ENCODE measurements around the gene FAT1.
"Not testable (repeated sequence)": the region's sequence is repeated elsewhere in the genome, so short reads cannot be mapped to it uniquely, and the experiment has no call there.

The FAT1 gene

DNA sequence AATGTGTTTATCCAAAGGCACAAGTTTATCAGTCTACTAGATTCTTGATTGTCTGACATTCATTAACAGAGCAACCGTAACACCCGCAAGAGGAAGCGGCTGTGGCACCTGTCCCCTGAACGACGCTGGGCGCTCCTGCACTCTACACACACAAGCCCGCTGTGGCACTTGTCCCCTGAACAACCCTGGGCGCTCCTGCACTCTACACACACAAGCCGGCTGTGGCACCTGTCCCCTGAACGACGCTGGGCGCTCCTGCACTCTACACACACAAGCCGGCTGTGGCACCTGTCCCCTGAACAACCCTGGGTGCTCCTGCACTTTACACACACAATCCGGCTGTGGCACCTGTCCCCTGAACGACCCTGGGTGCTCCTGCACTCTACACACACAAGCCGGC, 64.2 kb downstream of the FAT1 start:
- DNase-seq (ENCODE audit: low spot score) = not testable (repeated sequence)

GRCh38 chr4:186658657-186659056, 65.0 kb downstream of the FAT1 start:
- no peak for DNase-seq (ENCODE audit: low spot score)

DNA sequence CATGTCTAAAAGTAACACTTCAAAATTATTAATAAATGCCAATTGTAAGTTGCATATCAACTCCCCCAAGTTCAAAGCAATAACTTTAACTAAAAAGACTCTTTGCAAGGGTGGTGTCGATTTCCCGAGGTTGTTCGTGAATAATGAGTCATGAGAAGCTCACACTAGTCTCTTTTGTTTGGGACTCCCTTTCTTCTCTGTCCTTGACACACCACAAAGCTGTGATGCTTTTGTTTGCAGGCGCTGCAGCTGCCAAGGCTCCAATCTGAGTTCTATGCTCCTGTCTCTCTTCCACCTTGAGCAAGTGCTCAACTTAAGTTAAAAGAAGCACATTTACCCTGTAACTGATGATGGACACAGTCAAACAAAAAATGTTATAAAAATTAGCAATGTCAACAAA, 65.9 kb downstream of the FAT1 start:
- peak; percentile 35 for DNase-seq (ENCODE audit: low spot score)

GRCh38 chr4:186653969-186654368, 69.7 kb downstream of the FAT1 start:
- DNase-seq (ENCODE audit: low spot score) = no peak

DNA sequence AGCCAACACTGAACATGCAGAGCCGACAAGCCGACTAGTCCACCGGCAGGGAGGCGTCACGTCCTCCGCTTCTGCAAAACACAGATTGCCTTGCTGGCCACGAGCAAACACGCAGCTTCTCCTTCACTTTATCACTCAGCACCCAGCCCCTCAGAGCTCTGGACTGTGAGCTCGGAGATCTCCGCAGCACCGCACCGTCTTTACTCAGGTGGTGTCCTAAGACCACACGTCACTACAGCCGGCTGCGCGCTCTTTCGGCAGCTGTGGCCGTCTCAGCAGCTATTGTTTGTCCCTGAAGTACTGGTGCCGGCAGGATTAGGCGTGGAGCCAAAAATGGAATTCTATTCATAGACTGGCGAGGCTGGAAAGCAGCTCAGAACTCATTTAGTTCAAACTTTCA, 72.0 kb downstream of the FAT1 start:
- DNase-seq (ENCODE audit: low spot score) = peak; percentile 33

GRCh38 chr4:186651181-186651603, 72.5 kb downstream of the FAT1 start:
- DNase-seq (ENCODE audit: low spot score) = no peak

GRCh38 chr4:186650401-186651180, 73.1 kb downstream of the FAT1 start:
- DNase-seq (ENCODE audit: low spot score) = no peak

- DNase-seq (ENCODE audit: low spot score) = no peak
Observed at GRCh38 chr4:186647821-186648220, 75.8 kb downstream of the FAT1 start.

GRCh38 chr4:186644737-186645261, 78.9 kb downstream of the FAT1 start:
- DNase-seq (ENCODE audit: low spot score) = no peak

DNA sequence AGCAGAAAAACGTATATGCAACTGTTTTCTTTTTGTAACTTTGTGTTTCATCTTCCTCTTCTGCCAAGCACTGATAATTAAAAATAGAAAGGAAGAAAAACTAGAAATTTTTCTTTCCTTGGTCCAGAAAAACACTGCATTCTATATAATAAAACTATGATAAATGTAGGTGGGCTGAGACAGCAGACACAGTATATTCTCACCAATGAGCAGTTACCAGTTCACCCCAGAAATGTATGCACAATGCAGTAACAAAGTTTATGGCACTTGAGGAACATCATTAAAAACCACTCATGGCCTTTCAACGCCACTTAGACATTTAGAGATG, 79.4 kb downstream of the FAT1 start:
- DNase-seq (ENCODE audit: low spot score) = no peak

GRCh38 chr4:186643501-186644310, 80.0 kb downstream of the FAT1 start:
- no peak for DNase-seq (ENCODE audit: low spot score)

GRCh38 chr4:186642998-186643397, 80.7 kb downstream of the FAT1 start:
- no peak for DNase-seq (ENCODE audit: low spot score)

DNA sequence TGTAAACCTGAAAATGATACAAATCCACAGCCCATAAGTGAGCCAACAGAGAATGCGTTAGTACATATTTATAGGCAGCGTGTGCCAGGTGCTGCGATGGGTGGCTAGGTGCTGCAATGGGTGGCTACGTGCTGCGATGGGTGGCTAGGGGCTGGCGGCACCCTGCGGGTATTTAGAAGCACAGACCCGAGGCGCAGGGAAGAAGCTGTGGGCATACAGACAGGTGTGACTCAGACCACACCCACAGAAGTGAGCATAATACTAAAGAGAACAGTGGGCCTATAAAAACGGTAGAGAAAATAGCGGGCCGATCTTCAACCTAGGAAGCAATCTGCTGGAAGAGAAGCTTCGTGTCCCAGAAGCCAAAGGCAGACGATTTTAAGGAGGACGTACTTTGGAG, 81.1 kb downstream of the FAT1 start:
- DNase-seq (ENCODE audit: low spot score) = no peak

- no peak for DNase-seq (ENCODE audit: low spot score)
Observed at GRCh38 chr4:186634591-186635128, 89.0 kb downstream of the FAT1 start.

- DNase-seq (ENCODE audit: low spot score) = no peak
Observed at GRCh38 chr4:186633844-186634243, 89.8 kb downstream of the FAT1 start.

DNA sequence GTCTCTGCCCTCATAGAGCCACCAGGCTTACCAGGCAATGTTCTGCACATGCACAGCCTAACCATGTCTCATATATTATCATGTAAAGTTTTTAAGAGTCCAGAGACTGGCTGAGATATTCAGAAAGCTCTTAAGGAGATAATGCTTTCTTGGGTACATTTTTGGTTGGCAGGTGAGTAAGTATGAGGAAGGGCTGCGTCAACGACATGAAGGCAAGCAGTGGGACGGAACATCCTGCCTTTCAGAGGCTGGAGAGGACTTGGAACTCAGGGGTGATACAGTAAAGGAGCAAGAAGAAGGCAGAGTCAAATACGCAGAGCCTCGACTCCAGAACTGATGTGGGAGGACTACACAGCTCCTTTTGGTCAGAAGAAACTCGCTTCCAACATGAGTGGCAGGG, 93.5 kb downstream of the FAT1 start:
- no peak for DNase-seq (ENCODE audit: low spot score)

DNA sequence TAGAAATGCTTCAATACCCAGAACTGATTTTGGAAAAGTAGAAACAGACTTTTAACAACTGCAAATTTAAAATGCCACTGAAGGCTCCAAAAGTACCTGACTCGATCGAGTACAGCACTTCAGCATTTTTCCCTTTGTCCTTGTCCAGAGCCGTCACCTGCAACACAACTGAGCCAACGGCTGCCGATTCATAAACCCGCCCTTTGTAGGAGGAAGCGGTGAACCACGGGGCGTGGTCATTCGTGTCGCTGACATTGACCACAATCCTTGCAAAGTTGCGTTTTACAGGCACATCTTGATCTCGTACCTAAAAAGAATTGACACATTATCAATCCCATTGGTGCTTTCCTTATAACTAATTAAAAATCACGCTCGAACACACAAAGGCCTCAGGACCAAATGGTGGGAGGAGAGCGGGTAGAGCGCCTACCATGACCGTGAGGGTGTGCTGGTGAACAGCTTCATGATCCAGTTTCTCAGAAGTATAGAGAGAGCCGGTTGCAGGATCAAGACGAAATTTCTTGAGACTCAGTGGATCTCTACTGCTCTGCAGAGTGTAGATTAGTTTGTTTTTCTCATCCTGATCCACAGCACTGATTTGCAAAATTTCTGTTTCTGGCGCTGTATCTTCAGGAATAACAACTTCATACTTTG, 95.5 kb downstream of the FAT1 start:
- DNase-seq (ENCODE audit: low spot score) = no peak

- peak; percentile 33 for DNase-seq (ENCODE audit: low spot score)
Observed at GRCh38 chr4:186627226-186627865, 96.3 kb downstream of the FAT1 start.

DNA sequence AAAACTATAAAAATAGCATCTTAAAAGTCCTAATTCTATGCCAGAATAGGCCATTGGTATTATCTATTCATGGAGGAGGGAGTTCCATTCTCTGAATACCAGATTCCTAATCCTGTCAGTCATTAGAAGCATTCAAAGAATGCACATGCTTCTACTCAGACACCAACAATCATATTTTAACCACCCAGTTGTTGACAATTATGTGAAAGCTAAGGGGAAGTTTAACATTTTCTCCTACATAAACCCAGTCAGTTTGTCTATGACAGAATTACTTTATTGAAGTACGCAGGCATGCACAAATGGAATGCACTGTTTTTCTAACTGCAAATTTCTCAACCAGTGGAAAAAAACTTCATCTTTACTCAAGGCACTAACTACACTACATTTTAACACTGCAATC, 98.7 kb downstream of the FAT1 start:
- DNase-seq (ENCODE audit: low spot score) = no peak

- DNase-seq (ENCODE audit: low spot score) = no peak
Observed at GRCh38 chr4:186623546-186623945, 100.1 kb downstream of the FAT1 start.

- no peak for DNase-seq (ENCODE audit: low spot score)
Observed at GRCh38 chr4:186622788-186623464, 100.7 kb downstream of the FAT1 start.
